ENCODE data around the gene TARS1.

Gene TARS1

DNA sequence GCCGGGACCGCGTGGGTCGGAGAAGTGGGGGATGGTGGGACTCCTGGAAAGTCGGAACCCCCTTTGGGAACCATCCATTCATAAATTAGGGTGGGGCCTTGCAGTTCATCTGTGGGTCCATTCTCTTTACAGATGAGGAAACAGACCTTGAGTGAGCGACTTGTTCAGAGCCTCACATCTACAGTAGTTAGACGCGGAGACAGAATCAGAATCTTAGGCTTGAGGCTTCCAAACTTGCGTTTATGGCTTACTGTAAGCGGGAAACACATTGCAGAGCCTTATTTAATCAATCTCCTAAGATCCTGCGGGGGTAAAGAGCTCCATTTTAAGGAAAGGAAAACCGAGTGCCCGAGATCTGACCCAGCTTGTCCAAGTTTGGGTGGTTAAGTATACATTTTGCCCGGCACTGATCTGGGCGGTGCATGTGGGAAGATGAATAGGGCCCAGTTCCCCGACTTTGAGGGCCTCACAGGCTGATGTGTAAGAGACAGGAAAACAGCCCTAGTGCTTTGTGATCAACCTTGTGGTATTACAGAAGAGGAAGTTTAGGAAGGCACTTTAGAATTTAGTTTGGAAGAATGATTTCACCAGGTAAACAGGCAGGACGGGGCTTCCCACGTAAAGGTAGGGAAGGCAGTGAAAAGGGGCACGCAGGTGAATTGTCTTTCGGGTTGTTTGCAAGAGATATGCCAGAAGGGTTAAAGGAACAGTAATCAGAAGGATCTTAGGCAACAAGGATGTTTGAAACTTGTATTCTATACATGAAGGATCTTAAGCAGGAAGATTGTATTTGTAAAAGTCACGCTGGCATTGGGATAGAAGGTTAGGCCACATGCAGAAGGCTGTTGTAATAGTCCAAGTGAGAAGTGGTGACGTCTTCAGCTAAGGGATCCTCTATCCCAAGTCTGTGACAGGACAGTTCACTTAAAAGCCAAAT lies 744 bp downstream of the TARS1 start:
- DNase-seq: peak; percentile 25 to 27

DNA sequence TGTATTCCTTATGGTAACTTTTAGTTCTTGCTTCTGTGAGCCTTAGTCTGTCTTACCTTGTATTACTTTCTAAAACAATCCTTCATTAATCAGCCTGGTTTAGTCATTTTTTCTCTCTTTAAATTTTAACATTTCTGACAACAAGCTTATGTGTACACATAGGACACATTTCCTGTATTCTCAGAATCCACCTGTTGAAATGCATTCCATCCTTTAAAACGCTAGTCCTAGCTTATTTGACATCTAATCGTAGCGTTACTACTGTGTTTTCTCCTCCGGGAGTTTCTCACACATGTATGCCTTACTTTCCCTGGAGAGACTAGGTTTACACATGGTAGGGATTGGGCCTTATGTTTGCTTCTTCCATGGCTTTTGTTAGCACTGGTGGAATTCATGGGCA lies 3.8 kb downstream of the TARS1 start:
- DNase-seq: no peak

DNA sequence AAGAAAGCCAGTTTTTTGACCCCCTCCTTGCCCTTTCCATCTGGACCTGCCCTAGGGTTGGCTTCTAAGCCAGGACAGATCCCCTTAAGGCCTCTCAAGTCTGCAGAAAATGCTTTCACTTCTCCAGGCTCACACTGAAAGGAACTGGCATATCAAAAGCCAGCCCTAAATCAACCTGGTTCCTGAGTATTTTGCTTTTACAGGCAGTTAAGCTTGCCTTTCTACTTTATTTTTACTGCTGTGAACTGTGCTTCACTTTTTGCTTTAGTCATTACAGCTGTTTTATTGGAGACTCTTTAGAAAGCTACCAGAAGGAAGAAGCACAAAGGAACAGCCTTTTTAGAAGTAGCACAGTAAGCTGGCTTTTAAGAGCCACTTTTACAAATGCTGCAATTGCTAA lies 5.0 kb downstream of the TARS1 start:
- no peak for DNase-seq

DNA sequence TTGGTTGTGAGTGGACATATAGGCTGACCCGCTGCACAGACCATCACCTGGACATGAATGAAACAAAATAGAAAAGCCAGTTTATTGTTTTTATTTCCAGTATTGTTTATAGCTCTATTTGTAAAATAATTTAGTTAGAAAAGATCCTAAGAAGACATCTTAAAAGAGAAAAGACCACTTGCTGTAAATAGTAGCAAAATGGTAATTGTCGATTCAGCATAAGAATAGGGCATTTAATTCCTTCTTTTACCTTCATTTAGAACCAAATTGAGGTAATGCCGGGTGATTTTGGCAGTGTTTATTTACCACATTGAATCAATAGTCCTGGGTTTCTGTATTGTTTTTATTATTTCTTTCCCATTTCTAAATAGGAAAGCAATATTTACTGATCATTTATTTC lies 7.4 kb downstream of the TARS1 start:
- DNase-seq: no peak

DNA sequence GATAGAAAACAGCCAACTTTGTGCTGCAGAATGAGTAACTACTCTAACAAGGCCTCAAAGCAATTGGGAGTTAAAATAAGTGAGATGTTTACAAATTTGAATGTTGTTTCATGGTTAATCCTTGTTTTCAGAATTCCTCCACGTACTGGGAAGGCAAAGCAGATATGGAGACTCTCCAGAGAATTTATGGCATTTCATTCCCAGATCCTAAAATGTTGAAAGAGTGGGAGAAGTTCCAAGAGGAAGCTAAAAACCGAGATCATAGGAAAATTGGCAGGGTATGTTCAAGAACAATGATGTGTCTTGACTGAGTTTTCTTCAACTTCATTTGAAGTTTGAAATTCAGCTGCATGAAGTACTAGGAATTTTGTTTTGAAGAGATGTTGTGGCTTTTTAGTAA lies 16.4 kb downstream of the TARS1 start:
- no peak for DNase-seq

DNA sequence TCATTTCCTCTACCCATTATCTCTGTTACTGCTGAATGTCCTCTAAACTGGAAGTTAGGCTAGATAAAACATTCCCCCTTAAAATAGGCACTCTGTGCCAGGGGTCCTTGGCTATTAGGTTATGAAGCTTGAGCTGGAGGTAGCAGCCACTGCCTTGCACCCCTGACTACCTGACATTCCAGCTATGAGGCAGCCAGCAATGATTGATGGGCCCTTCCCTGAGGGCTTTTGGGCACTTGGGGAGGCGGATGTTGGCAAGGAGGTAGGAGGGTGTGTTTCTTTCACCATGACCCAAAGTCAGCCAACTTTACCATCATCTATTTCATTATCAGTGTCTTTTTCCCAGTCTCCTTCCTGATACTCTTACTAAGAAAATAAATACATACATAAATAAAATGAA lies 17.1 kb downstream of the TARS1 start:
- DNase-seq: no peak

DNA sequence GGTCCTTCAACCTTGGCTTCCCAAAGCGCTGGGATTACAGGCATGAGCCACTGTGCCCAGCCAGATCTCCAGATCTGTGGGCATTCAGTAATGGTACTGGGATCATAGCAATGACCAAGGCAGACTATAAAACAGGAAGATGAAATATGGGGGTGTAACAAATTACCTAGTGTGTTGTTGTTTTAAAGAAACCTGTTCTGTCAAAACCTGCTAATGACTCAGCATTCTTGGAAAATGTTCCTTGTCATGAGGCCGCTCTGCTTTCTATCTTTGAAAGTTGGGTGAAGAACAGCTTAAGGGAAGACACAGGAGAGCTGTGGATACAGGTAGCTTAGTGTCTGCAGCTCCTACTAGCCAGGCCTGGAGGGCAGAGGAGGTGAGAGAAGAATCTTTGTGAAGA lies 19.4 kb downstream of the TARS1 start:
- no peak for DNase-seq

DNA sequence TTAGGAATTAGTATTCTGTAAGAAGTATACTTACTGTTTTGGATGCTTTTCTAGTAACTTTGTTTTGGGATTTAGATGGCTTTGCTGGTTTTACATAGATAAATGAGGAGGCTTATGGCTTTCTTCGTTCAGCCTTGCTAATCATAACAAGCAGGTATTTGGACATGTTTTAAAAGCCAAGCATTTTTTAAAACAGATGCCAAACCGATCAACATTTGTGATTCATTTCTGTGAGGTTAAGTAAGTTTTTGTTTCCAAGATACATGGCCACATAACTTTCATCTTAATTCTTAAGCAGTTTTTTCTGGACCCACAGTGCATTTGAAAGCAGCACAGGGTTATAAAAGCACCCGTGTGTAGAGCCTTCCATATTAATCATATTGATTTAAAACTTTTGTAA lies 21.7 kb downstream of the TARS1 start:
- DNase-seq: no peak

DNA sequence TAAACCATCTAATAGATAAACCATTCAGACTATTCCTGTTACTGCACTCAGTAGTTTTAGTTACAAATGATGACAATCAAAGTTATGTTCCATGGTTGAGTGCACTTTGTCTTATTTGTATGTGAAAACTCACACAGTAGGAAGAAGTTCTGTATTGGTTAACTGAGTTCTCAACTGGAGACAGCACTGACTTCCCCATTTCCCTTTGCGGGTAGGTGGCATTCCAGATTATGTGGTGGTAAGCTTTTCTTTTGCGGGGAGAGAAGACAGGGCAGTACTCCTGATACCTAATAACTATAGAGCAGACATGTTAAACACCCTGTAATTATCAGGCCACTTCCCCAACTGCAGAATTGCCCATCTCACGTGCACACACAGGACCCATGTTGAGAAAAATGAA lies 24.4 kb downstream of the TARS1 start:
- DNase-seq: no peak

DNA sequence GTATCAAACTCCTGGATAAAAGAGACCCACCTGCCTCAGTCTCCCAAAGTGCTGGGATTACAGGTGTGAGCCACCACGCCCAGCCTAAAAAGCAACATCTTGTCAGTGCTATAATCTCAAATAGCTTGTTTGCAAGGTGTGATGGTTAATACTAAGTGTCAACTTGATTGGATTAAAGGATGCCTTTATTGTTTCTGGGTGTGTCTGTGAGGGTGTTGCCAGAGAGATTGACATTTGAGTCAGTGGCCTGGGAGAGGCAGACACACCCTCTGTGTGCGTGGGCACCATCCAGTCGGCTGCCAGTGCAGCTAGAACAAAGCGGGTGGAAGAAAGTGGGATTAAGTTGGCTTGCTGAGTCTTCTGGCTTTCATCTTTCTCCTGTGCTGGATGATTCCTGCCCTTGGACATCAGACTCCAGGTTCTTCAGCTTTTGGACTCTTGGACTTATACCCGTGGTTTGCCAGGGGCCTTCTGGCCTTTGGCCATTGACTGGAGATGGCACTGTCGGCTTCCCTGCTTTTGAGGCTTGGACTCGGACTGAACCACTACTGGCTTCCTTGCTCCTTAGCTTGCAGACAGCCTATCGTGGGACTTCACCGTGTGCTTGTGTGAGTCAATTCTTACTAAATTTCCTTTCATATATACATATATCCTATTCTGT lies 28.1 kb downstream of the TARS1 start:
- no peak for DNase-seq

DNA sequence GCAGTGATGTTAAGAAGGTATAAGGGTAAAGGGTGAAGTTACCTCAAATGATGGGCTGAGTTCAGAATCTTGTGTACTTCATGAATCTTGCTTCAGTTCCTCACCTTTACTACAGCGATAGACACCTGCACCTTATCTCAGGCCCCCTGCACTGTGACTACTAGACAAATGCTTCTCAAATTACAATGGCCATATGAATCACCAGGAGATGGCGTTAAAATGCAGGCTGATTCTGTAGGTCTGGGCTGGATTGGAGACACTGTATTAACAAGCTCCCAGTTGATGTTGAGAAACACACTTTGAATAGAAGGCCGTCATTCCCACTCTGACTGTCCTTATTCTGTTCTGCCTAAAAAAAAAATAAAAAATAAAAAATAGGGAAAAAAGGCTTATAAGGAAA lies 29.8 kb downstream of the TARS1 start:
- DNase-seq: no peak

DNA sequence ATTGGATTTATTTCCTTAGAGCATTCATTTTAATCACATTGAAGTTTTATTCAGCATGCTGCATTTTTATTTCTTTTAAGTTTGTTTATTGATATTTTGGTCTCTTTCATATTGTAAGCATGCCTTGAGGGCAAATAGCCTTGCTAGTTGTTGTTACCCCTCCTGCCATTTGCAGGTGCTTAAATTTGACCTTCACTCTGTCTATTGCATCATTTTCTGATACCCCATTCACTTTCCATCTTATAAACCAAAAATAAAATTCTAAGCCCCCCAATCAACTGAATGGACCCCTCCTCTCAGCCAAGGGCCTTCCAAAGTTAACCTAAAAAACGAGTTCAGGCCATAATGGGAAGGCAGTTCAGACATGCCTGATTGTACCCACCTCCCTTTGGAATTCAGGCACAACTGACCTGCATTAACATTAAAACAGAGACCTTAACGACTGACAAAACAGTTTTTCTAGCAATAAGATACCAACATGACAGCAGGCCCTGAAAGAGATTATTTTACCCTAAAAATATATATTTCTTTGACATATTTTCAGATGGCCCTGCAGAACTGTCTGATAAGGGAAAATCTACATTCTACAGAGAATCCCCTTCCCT lies 32.1 kb downstream of the TARS1 start:
- no peak for DNase-seq

DNA sequence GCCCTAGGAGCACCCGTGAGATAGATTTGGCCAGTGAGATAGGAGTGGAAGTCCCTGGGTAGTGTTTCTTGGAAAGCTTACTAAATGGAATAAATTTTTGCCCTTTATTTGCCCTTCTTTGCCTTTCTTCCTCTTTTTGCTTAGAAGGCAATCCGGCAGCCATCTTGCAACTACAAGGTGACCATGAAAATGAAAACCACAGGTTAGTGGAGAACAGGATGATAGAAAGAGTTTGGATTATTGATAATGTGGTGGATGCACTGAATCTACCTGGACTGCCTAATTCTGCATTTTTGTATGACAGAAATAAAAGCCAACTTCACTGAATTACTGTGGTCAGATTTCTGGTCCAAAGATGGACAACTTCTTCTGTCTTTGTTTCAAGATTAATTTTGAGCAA lies 33.2 kb downstream of the TARS1 start:
- DNase-seq: no peak

DNA sequence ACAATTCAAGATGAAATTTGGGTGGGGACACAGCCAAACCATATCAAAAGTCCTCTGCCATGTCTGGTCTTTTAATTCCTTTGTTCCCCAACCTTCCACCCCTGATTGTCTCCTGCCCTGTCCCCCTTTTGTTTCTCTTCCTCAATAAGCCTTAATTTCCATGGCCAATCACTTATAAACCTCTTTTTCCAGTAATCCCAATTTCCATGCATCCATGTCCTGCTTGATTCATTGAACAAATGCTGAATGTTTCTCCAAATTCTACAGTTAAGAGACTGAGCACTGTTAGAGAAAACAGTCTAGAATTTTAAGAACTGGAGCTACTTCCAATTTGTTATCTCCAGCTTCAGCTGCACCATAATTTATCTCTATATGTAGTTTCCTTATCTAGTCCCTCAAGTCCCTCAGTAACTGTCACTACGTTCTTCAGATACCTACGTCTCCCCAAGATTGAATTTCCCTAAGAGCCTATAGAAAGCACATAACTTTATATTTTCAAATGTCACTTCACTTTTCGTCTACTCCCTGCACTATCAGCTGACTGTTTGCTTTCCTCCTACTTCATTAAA lies 34.2 kb downstream of the TARS1 start:
- DNase-seq: no peak

DNA sequence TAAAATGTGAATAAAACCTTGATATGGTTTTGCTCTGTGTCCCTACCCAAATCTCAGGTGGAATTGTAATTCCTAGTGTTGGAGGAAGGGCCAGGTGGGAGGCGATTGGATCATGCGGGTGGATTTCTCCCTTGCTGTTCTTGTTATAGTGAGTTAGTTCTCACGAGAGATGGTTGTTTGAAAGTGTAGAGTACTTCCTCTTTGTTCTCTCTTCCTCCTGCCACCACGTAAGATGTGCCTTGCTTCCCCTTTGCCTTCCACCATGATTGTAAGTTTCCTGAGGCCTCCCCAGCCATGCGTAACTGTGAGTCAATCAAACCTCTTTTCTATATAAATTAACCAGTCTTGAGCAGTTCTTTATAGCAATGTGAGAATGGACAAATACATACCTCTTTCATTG lies 34.9 kb downstream of the TARS1 start:
- DNase-seq: no peak

DNA sequence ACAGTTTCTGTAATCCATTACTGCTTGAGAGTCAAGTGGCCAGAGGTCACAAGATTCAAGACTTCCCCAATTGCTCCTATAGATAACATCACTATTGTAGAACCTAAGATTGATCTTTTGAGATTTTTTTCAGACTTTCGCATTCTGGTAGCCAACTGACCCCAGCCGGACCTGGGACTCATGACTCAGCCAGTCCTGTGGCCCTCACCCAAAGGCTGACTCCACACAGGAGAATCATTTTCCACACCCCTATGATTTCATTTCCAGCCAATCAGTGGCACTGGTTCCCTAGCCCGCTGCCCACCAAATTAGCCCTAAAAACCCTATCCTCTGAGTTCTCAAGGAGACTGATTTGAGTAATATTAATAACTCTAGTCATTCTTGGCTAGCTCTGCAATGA lies 36.2 kb downstream of the TARS1 start:
- no peak for DNase-seq

DNA sequence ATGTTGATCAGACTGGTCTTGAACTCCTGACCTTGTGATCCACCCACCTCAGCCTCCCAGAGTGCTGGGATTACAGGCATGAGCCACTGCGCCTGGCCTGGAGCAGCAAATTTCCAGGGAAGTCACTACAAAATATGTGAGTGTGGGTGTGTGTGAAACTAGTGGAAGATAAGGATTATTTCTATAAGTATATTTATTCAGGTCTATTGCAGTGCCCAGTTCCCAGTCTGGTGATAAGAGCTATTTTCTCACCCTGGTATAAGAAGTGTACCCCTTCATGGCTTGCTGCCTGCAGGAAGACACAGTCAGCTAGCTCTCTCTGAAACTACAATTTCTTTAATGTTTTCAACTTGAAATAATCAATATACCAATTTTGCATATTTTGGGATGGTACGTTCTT lies 37.1 kb downstream of the TARS1 start:
- DNase-seq: no peak

DNA sequence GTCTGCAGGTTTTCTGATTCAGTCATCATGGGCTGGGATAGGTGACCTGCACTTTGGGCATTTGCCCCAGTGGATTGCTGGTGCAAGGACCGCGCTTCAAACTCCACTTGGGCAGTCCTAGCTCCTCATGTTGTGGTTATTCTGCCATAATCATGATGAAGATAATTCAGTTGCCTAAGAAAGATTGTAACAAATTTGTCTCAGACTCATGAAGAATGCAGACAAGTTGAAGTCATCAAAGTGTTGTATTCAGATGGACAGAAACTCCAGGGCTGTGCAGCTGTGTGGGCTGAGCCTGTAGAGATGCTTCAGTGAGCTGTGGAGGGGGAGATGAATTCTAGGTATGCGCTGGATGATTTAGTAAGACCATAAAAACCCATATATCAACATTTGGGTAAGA lies 38.5 kb downstream of the TARS1 start:
- DNase-seq: no peak

DNA sequence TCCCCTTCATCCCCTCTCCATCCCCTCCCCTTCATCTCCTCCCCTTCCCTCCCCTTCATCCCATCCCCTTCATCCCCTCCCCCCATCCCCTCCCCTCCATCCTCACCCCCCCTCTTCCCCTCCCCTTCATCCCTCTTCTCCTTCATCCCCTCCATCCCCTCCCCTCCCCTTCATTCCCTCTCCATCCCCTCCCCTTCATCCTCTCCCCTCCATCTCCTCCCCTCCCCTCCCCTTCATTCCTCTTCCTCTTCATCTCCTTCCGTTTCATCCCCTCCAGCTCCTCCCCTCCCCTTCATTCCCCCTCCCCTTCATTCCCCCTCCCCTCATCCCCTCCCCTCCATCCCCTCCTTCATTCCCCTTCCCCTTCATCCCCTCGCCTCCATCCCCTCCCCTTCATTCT lies 40.1 kb downstream of the TARS1 start:
- DNase-seq: no peak

DNA sequence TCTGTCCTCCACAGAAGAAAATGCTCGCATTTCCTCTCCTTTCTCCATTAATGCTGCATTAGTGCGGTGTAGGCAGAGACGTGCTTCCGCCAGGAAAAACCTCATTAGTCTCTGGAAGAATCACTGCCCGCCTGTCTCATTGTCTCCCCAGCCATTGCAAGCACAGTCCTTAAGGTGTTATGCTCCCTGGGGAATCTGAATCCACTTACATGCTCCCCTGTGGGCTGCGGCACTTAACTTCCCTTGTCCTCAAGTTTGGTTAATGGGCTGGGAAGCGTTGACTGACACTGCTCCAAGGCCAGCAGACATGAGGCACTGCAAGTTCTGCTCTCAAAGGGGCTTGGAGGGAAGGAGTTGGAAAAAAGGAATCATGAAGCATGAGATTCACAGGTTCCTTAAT lies 41.6 kb downstream of the TARS1 start:
- DNase-seq: no peak

DNA sequence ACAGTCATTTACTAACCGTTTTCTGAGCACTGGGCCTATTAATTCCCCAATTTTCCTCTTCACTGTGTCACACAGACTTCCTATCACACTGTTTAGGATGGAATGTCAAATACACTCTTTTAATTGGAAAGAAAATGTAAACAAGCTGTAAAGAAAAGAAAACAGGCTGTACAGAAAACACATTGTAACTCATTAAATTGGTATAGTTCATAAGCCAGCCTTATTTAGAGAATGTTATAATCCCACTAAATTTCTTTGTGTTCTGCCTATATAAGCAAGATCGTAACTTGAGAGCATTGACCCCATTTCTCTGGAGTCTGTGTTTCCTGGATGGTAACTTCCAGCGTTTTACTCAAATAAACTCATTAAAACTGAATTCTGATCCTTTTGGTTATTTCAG lies 46.5 kb downstream of the TARS1 start:
- no peak for DNase-seq

DNA sequence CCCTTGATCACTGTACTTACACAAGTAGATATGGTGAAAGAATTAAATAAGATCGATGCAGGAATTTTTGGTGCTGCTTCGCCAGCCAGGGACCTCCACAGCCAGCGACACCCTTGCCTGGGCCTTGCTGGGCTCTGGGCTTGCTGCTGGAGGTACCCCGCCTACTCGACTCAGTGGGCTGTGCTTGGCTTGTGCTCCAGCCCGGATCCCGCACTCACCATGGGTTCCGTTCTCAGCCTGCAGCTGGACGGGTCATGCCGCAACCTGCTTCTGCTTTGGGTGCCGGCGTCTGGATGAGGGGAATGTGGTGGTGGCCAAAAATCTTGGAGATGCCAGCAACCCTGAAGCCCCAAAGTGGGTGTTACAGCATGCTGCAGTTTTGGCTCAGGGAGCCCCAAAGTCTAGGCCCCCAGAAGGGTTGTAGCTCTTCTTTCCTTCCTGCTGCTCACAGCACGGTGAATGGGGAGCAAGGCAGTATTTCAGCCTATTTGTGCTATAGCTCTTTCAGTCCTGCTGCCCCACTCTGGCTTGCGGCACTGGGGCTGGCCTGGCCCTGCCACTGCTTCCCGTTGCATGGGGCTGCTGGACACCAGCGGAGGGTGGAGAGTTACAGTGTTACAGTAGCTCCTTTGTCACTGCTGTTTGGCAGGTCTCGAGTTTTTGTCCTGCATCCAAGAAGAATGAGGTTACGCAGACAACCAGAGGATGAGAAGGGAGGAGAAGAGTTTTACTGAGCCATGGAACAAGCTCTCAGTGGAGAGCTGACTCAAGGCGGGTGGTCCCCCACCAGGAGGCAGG lies 48.0 kb downstream of the TARS1 start:
- no peak for DNase-seq

DNA sequence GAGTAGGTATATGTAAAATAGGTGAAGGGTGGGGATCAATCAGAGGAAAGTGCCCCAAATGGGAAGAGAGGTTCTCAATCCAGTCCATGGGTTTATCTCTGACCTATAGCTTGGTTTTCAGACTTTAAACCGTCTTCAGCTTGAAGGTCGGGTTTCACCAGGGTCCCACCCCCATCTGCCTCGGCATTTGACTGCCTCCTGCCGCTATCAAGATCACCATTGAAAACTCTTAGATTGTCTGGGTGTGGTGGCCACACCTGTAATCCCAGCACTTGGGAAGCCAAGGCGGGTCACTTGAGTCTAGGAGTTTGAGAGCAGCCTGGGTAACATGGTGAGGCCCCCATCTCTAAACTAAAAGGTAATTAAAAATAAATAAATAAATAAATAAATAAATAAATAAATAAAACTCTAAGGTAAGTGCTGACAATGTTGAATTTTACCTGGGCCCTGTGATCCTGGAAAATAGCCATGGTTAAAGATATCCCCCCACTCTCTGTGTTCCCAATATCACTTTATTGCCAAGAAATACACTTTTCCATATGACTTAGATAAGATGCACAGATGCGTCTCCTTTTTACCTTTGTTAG lies 48.8 kb downstream of the TARS1 start:
- no peak for DNase-seq

Data from bone marrow (tissue), 2 donors.